Right lobe of liver (tissue), 4 donors: ENCODE measurements around the gene RREB1.

Experiments
- CTCF ChIP-seq, 4 donors: fragments of 200-600 bp in 3 of 4; fragments of 450-650 bp in 1 of 4; IDR thresholded peaks; one replicate each; pipeline versions ENCODE4 v1.5.1 to v1.8.0; 2016 to 2022; ENCODE audit warnings: antibody characterized with exemption in 4 of 4, mild to moderate bottlenecking in 2 of 4
- POLR2A ChIP-seq: fragments of 450-650 bp; IDR thresholded peaks from one replicate; pipeline ENCODE4 v1.6.1; 2017; ENCODE audit warnings: antibody characterized with exemption, mild to moderate bottlenecking
- donor health status: DM: no; HTN: no; CAD: no.
- donor health status: DM: no; HTN: no; CAD: no.
- donor health status: DM: no; HTN: yes; CAD: no.

GRCh38 chr6:7129784-7130569, 22.2 kb downstream of the RREB1 start:
- no peak for TF ChIP-seq CTCF (IDR thresholded peaks at IDR 0.05)
- TF ChIP-seq POLR2A, result no peak
